ENCODE data around the gene SCP2. TPM values are rescaled to one million over a fixed set of nuclear protein-coding genes. Genes with fewer than 3 reads are reported as not detected.
A peak's percentile ranks its signal among the peaks of the same experiment; 100 is the strongest.

SCP2 gene
- total RNA-seq, 1 donor from 2014 or later: 26.3 TPM

DNA sequence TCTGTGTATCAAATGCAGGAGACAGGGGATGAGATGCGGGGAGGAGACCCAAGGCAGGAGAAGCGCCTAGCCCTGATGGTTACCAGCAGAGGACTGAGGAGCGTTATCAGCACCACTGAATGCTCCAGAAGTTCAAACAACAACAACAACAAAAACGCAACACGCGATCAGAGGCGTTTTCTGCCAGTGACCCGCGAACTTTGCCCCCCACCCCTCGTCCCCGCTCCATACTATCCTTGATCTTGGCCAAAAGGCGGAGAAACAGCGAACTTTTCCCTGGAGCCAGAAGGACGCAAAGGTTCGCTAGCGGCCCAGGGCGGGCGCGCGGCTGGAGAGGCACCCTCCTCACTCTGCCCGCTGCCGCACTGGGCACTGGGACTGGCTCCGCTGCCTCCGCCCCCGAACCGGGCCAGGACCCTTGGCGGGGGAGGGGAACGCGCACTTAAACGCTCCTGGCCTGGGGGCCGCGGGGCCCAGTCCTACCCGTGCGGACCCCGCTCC lies 6.2 kb upstream of the SCP2 start:
- intact Hi-C loops (cut with DNase I): loop anchor here (5.0 to 10.0 kb wide), 4 partner anchors 196 to 556 kb away; partner anchors contain the start of genes CC2D1B, LRP8, ORC1 and PRPF38A
- no peak for DNase-seq (ENCODE audit: low spot score in 2 of 2)
- no peaks in the 10 kb centered on the region for H3K9me3 ChIP-seq
- H3K27ac ChIP-seq: peak overlapping the region; percentile 82 to 93
- peaks cover 0 to 6% of the 10 kb centered on the region in 2 donors for H3K4me1 ChIP-seq
- H3K27me3 ChIP-seq: no peaks in the 10 kb centered on the region
- peak overlapping the region; percentile 78 to 95 for H3K4me3 ChIP-seq
- TF ChIP-seq, protein P1, sequence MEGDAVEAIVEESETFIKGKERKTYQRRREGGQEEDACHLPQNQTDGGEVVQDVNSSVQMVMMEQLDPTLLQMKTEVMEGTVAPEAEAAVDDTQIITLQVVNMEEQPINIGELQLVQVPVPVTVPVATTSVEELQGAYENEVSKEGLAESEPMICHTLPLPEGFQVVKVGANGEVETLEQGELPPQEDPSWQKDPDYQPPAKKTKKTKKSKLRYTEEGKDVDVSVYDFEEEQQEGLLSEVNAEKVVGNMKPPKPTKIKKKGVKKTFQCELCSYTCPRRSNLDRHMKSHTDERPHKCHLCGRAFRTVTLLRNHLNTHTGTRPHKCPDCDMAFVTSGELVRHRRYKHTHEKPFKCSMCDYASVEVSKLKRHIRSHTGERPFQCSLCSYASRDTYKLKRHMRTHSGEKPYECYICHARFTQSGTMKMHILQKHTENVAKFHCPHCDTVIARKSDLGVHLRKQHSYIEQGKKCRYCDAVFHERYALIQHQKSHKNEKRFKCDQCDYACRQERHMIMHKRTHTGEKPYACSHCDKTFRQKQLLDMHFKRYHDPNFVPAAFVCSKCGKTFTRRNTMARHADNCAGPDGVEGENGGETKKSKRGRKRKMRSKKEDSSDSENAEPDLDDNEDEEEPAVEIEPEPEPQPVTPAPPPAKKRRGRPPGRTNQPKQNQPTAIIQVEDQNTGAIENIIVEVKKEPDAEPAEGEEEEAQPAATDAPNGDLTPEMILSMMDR (IDR thresholded peaks at IDR 0.05): no peak
- H3K36me3 ChIP-seq: no peaks in the 10 kb centered on the region

DNA sequence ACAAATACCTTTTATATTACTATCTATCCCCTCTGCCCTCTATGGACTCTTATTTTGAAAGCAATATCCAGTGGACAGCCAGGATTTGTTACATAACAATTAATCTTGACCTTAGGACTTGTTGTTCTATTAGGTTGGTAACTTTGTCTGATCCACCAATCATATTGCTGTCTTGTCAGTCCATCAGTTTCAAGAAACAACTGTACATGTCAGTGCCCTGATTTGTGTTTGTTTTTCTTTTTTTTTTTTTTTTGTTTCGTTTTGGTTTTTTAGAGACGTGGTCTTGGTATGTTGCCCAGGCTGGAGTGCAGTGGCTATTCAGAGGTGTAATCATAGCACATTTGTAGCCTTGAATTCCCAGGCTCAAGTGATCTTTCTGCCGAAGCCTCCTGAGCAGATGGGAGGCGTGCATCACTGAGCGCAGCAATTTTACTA lies 1.5 kb upstream of the SCP2 start:
- TF ChIP-seq, protein P1 (IDR thresholded peaks at IDR 0.05): no peak
- DNase-seq (ENCODE audit: low spot score in 2 of 2): no peak
- Histone ChIP-seq H3K27ac (no peak overlapping the region), H3K9me3 (no peaks in the 10 kb centered on the region), H3K36me3 (no peaks in the 10 kb centered on the region), H3K27me3 (no peaks in the 10 kb centered on the region), H3K4me1 (peaks cover 0 to 8% of the 10 kb centered on the region in 2 donors), H3K4me3 (peak overlapping the region in 1 of 2 donors; percentile 73)
- intact Hi-C loops (cut with DNase I): loop anchor here (5.0 to 10.0 kb wide), 4 partner anchors 201 to 561 kb away; partner anchors contain the start of genes CC2D1B, CPT2, ORC1 and PRPF38A

DNA sequence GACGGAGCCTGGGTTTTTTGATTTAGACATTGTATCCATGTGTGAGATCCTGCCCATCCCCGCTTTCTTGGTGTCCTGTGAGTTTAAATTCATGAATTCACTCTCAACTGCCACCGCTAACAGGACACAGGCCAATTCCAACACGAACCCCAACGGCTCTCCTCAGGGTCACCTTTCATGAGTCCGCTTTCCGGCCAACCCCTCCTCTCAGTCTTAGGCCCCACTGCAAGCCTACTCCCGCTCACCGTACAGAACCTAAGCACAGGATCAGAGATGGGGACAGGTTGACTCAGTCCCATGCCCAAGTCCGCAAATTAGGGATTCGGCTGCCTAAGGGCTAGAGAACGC lies 238 bp upstream of the SCP2 start:
- TF ChIP-seq, protein P1 (IDR thresholded peaks at IDR 0.05): no peak
- Histone ChIP-seq H3K4me1 (peaks cover 0 to 8% of the 10 kb centered on the region in 2 donors), H3K4me3 (peak overlapping the region; percentile 50 to 73), H3K36me3 (no peaks in the 10 kb centered on the region), H3K27me3 (no peaks in the 10 kb centered on the region), H3K27ac (peak overlapping the region; percentile 72 to 75), H3K9me3 (no peaks in the 10 kb centered on the region)
- DNase-seq (ENCODE audit: low spot score in 2 of 2): no peak
- intact Hi-C loops (cut with DNase I): loop anchor here (5.0 to 10.0 kb wide), 4 partner anchors 202 to 562 kb away; partner anchors contain the start of genes CC2D1B, CPT2, ORC1 and PRPF38A

DNA sequence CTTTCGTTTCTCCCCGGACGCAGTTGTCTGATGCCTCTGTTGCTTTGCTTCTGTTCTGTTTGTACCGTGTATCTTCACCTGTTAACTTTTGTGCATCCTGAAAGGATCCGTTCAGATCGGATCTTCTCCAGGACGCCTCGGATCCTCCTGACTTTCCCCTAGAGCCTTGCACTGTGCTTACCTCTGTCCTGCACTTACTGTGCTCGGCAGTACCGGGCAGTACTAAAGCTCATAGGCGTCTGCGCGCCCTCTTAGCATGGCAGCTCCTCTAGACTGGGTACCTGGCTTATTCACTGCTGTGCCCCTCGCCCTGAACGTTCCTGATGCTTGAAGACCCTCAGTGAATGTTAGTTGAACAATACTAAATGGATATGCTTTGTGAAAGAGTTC lies 934 bp downstream of the SCP2 start:
- Histone ChIP-seq H3K9me3 (no peaks in the 10 kb centered on the region), H3K4me1 (peaks cover 0 to 8% of the 10 kb centered on the region in 2 donors), H3K27ac (peak overlapping the region; percentile 72 to 75), H3K36me3 (no peaks in the 10 kb centered on the region), H3K27me3 (no peaks in the 10 kb centered on the region), H3K4me3 (peak overlapping the region; percentile 50 to 73)
- DNase-seq (ENCODE audit: low spot score in 2 of 2): no peak
- TF ChIP-seq, protein P1 (IDR thresholded peaks at IDR 0.05): no peak
- intact Hi-C loops (cut with DNase I): loop anchor here (5.0 to 10.0 kb wide), 4 partner anchors 203 to 563 kb away; partner anchors contain the start of genes CC2D1B, CPT2, ORC1 and PRPF38A

DNA sequence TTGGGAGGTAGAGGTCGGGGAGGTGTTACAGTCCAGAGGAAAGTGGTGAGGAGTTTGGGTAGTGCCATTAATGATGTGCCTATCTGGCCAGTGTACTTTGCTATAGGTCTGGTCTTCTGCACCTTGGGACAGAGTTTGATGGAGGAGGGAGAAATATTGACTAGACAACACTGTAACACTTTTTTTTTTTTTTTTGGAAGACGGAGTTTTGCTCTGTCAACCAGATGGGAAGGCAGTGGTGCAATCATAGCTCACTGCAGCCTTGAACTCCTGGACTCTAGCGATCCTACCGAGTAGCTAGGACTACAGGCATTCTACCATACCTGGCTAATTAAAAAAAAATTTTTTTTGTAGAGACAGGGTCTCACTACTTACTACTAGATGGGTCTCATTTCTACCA lies 1.9 kb downstream of the SCP2 start:
- Histone ChIP-seq H3K27me3 (no peaks in the 10 kb centered on the region), H3K36me3 (no peaks in the 10 kb centered on the region), H3K27ac (no peak overlapping the region), H3K9me3 (no peaks in the 10 kb centered on the region), H3K4me1 (peaks cover 0 to 8% of the 10 kb centered on the region in 2 donors), H3K4me3 (no peak overlapping the region)
- TF ChIP-seq, protein P1 (IDR thresholded peaks at IDR 0.05): no peak
- intact Hi-C loops (cut with DNase I): loop anchor here (5.0 to 10.0 kb wide), 4 partner anchors 204 to 564 kb away; partner anchors contain the start of genes CC2D1B, CPT2, ORC1 and PRPF38A
- DNase-seq (ENCODE audit: low spot score in 2 of 2): no peak
